ENCODE measurements around the gene CRADD. TPM values are rescaled to one million over a fixed set of nuclear protein-coding genes. Genes with fewer than 3 reads are reported as not detected.

Gene CRADD
- total RNA-seq, 1 donor from 2014 or later: 9.1 TPM

GRCh38 chr12:93733358-93733757 is 56.2 kb downstream of the CRADD start:
- Mint-ChIP-seq H3K27ac (ENCODE audit: unreplicated experiment) (no peak overlapping the region), H3K36me3 (ENCODE audit: low read depth) (peaks cover 2% of the 10 kb centered on the region), H3K4me1 (ENCODE audit: low read depth) (peaks cover 4% of the 10 kb centered on the region), H3K9me3 (ENCODE audit: low read depth) (no peaks in the 10 kb centered on the region), H3K4me3 (ENCODE audit: unreplicated experiment) (no peak overlapping the region), H3K27me3 (ENCODE audit: low read depth) (no peaks in the 10 kb centered on the region)
- TF ChIP-seq CTCF (IDR thresholded peaks at IDR 0.05): no peak
- DNase-seq (ENCODE audit: low spot score): no peak

GRCh38 chr12:93733928-93734327 is 56.8 kb downstream of the CRADD start:
- H3K4me3 Mint-ChIP-seq (ENCODE audit: unreplicated experiment): no peak overlapping the region
- H3K36me3 Mint-ChIP-seq (ENCODE audit: low read depth): peaks cover 2% of the 10 kb centered on the region
- H3K4me1 Mint-ChIP-seq (ENCODE audit: low read depth): peaks cover 4% of the 10 kb centered on the region
- no peak for TF ChIP-seq CTCF (IDR thresholded peaks at IDR 0.05)
- DNase-seq (ENCODE audit: low spot score): no peak
- H3K9me3 Mint-ChIP-seq (ENCODE audit: low read depth): no peaks in the 10 kb centered on the region
- no peaks in the 10 kb centered on the region for H3K27me3 Mint-ChIP-seq (ENCODE audit: low read depth)
- H3K27ac Mint-ChIP-seq (ENCODE audit: unreplicated experiment): no peak overlapping the region

- Mint-ChIP-seq H3K36me3 (ENCODE audit: low read depth) (peaks cover 2% of the 10 kb centered on the region), H3K9me3 (ENCODE audit: low read depth) (no peaks in the 10 kb centered on the region), H3K4me3 (ENCODE audit: unreplicated experiment) (no peak overlapping the region), H3K27ac (ENCODE audit: unreplicated experiment) (no peak overlapping the region), H3K4me1 (ENCODE audit: low read depth) (peaks cover 4% of the 10 kb centered on the region), H3K27me3 (ENCODE audit: low read depth) (no peaks in the 10 kb centered on the region)
- TF ChIP-seq CTCF (IDR thresholded peaks at IDR 0.05): no peak
- no peak for DNase-seq (ENCODE audit: low spot score)
Observed at GRCh38 chr12:93734784-93735183, 57.6 kb downstream of the CRADD start.

GRCh38 chr12:93736640-93737178 is 59.5 kb downstream of the CRADD start:
- Mint-ChIP-seq H3K27me3 (ENCODE audit: low read depth) (no peaks in the 10 kb centered on the region), H3K4me1 (ENCODE audit: low read depth) (peaks cover 12% of the 10 kb centered on the region), H3K27ac (ENCODE audit: unreplicated experiment) (no peak overlapping the region), H3K4me3 (ENCODE audit: unreplicated experiment) (no peak overlapping the region), H3K36me3 (ENCODE audit: low read depth) (peaks cover 2% of the 10 kb centered on the region), H3K9me3 (ENCODE audit: low read depth) (no peaks in the 10 kb centered on the region)
- no peak for DNase-seq (ENCODE audit: low spot score)
- TF ChIP-seq CTCF (IDR thresholded peaks at IDR 0.05): no peak

GRCh38 chr12:93737457-93738198 is 60.5 kb downstream of the CRADD start:
- no peaks in the 10 kb centered on the region for H3K9me3 Mint-ChIP-seq (ENCODE audit: low read depth)
- TF ChIP-seq CTCF (IDR thresholded peaks at IDR 0.05): no peak

More at GRCh38 chr12:93737457-93738198, 60.5 kb downstream of the CRADD start:
- Mint-ChIP-seq H3K4me1 (ENCODE audit: low read depth) (peaks cover 18% of the 10 kb centered on the region), H3K36me3 (ENCODE audit: low read depth) (peaks cover 2% of the 10 kb centered on the region), H3K27me3 (ENCODE audit: low read depth) (no peaks in the 10 kb centered on the region), H3K27ac (ENCODE audit: unreplicated experiment) (no peak overlapping the region), H3K4me3 (ENCODE audit: unreplicated experiment) (no peak overlapping the region)
- no peak for DNase-seq (ENCODE audit: low spot score)

All from chondrocyte (in vitro differentiated cells).